ENCODE measurements around the gene GNPAT.

GRCh38 chr1:231252336-231252735 is 11.3 kb downstream of the GNPAT start:
- no peak for TF ChIP-seq JUNB (IDR thresholded peaks at IDR 0.05)
- TF ChIP-seq, protein P1, sequence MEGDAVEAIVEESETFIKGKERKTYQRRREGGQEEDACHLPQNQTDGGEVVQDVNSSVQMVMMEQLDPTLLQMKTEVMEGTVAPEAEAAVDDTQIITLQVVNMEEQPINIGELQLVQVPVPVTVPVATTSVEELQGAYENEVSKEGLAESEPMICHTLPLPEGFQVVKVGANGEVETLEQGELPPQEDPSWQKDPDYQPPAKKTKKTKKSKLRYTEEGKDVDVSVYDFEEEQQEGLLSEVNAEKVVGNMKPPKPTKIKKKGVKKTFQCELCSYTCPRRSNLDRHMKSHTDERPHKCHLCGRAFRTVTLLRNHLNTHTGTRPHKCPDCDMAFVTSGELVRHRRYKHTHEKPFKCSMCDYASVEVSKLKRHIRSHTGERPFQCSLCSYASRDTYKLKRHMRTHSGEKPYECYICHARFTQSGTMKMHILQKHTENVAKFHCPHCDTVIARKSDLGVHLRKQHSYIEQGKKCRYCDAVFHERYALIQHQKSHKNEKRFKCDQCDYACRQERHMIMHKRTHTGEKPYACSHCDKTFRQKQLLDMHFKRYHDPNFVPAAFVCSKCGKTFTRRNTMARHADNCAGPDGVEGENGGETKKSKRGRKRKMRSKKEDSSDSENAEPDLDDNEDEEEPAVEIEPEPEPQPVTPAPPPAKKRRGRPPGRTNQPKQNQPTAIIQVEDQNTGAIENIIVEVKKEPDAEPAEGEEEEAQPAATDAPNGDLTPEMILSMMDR (IDR thresholded peaks at IDR 0.05 in 2 of 3, conservative IDR thresholded peaks at IDR 0.05 in 1 of 3; ENCODE audit: control insufficient read depth in 2 of 3, extremely low read depth in 1 of 3, insufficient read depth in 1 of 3, low read depth in 3 of 3, low read length in 3 of 3), result no peak
- TF ChIP-seq HDAC2 (IDR thresholded peaks at IDR 0.05), result no peak
- TF ChIP-seq TARDBP (IDR thresholded peaks at IDR 0.05; ENCODE audit: borderline replicate concordance), result no peak

Measured in GM12878 (cell line).